H9 (cell line): ENCODE results near the gene ENHO. TPM values are rescaled to one million over a fixed set of nuclear protein-coding genes. Genes with fewer than 3 reads are reported as not detected.

Source experiments
- DNase-seq: peaks from one replicate; pipeline ENCODE4 v3.0.0-alpha.2; 2017
- H2AFZ ChIP-seq: one replicate; pipeline ENCODE4 v1.6.1; 2013; ENCODE audit warnings: mild to moderate bottlenecking, low read length, control low read depth, moderate library complexity
- H2AK5ac ChIP-seq: 2 replicates; pipeline ENCODE4 v1.6.1; 2013; ENCODE audit warnings: low read length, control low read depth, mixed read lengths; ENCODE audit not compliant: insufficient read length
- H2BK120ac ChIP-seq: one replicate; pipeline ENCODE4 v1.6.1; 2013; ENCODE audit warnings: low read depth, mild to moderate bottlenecking, low read length, control low read depth, inconsistent platforms; ENCODE audit not compliant: poor library complexity, severe bottlenecking
- H2BK12ac ChIP-seq: 2 replicates; pipeline ENCODE4 v1.6.1; 2013; ENCODE audit warnings: low read length, control low read depth, mixed read lengths, low read depth; ENCODE audit not compliant: insufficient read length
- H2BK15ac ChIP-seq: 2 replicates; pipeline ENCODE4 v1.6.1; 2013; ENCODE audit warnings: low read depth, low read length, control low read depth
- H2BK20ac ChIP-seq: one replicate; pipeline ENCODE4 v1.6.1; 2013; ENCODE audit warnings: low read depth, mild to moderate bottlenecking, low read length, control low read depth, inconsistent platforms; ENCODE audit not compliant: poor library complexity, severe bottlenecking
- H2BK5ac ChIP-seq: 2 replicates; pipeline ENCODE4 v1.6.1; 2013; ENCODE audit warnings: low read length, control low read depth, mixed read lengths; ENCODE audit not compliant: insufficient read length
- H3K14ac ChIP-seq: 2 replicates; pipeline ENCODE4 v1.6.1; 2013; ENCODE audit warnings: low read length, control low read depth; ENCODE audit not compliant: insufficient read depth
- H3K18ac ChIP-seq: 2 replicates; pipeline ENCODE4 v1.6.1; 2013; ENCODE audit warnings: low read depth, mild to moderate bottlenecking, mixed read lengths, low read length, control low read depth; ENCODE audit not compliant: insufficient read length
- H3K23ac ChIP-seq: 2 replicates; pipeline ENCODE4 v1.6.1; 2013; ENCODE audit warnings: low read length, control low read depth, mixed read lengths, low read depth; ENCODE audit not compliant: insufficient read length
- H3K23me2 ChIP-seq: 2 replicates; pipeline ENCODE4 v1.6.1; 2013; ENCODE audit warnings: low read depth, mild to moderate bottlenecking, mixed read lengths, low read length, control low read depth; ENCODE audit not compliant: insufficient read length, poor library complexity, severe bottlenecking
- H3K27ac ChIP-seq: 2 replicates; pipeline ENCODE4 v1.5.1; 2013; ENCODE audit warnings: low read length, control low read depth, mixed read lengths, low read depth; ENCODE audit not compliant: insufficient read length
- H3K27me3 ChIP-seq: 2 replicates; pipeline ENCODE4 v1.6.1; 2013; ENCODE audit warnings: low read length, control low read depth, inconsistent platforms; ENCODE audit not compliant: insufficient read depth
- H3K4ac ChIP-seq: 2 replicates; pipeline ENCODE4 v1.6.1; 2013; ENCODE audit warnings: low read depth, mild to moderate bottlenecking, control low read depth, inconsistent platforms, low read length, moderate library complexity
- H3K4me1 ChIP-seq: 2 replicates; pipeline ENCODE4 v1.6.1; 2013; ENCODE audit warnings: low read length, control low read depth, inconsistent platforms; ENCODE audit not compliant: insufficient read depth
- H3K4me2 ChIP-seq: 2 replicates; pipeline ENCODE4 v1.6.1; 2013; ENCODE audit warnings: low read length, control low read depth, mixed read lengths; ENCODE audit not compliant: insufficient read length, insufficient read depth
- H3K56ac ChIP-seq: 2 replicates; pipeline ENCODE4 v1.6.1; 2013; ENCODE audit warnings: low read depth, mild to moderate bottlenecking, mixed read lengths, low read length, control low read depth; ENCODE audit not compliant: insufficient read length
- H3K79me1 ChIP-seq: 2 replicates; pipeline ENCODE4 v1.6.1; 2013; ENCODE audit warnings: low read depth, mild to moderate bottlenecking, moderate library complexity, low read length, control low read depth, inconsistent platforms; ENCODE audit not compliant: insufficient read depth, poor library complexity, severe bottlenecking
- H3K79me2 ChIP-seq: 2 replicates; pipeline ENCODE4 v1.6.1; 2013; ENCODE audit warnings: low read length, control low read depth, inconsistent platforms; ENCODE audit not compliant: insufficient read depth
- H3K9ac ChIP-seq: 2 replicates; pipeline ENCODE4 v1.6.1; 2013; ENCODE audit warnings: low read length, control low read depth, mixed read lengths; ENCODE audit not compliant: insufficient read length; ENCODE audit errors: extremely low read depth
- H3K9me3 ChIP-seq: one replicate; pipeline ENCODE4 v1.6.1; 2013; ENCODE audit warnings: low read depth, low read length, inconsistent platforms; ENCODE audit not compliant: control insufficient read depth
- H3T11ph ChIP-seq: one replicate; pipeline ENCODE4 v1.6.1; 2013; ENCODE audit warnings: mild to moderate bottlenecking, low read length, control low read depth, inconsistent platforms
- H4K20me1 ChIP-seq: one replicate; pipeline ENCODE4 v1.6.1; 2013; ENCODE audit not compliant: control insufficient read depth, insufficient read length, insufficient read depth
- H4K5ac ChIP-seq: 2 replicates; pipeline ENCODE4 v1.6.1; 2013; ENCODE audit warnings: low read depth, mild to moderate bottlenecking, mixed read lengths, low read length, control low read depth; ENCODE audit not compliant: insufficient read length
- H4K8ac ChIP-seq: replicated peaks from 2 replicates; pipeline ENCODE4 v1.6.1; 2013; ENCODE audit warnings: low read length, control low read depth, mixed read lengths, low read depth; ENCODE audit not compliant: insufficient read length
- H4K91ac ChIP-seq: 2 replicates; pipeline ENCODE4 v1.6.1; 2013; ENCODE audit warnings: low read depth, mild to moderate bottlenecking, moderate library complexity, mixed read lengths, low read length, control low read depth; ENCODE audit not compliant: insufficient read length
- H3K27ac Mint-ChIP-seq, 3 experiments: 2 replicates in 2 of 3; 3 replicates in 1 of 3; pipeline ENCODE4 v1.8.0; 2020 to 2021; ENCODE audit warnings: mixed read lengths in 3 of 3, mild to moderate bottlenecking in 1 of 3, moderate library complexity in 1 of 3
- H3K27me3 Mint-ChIP-seq: 2 replicates; pipeline ENCODE4 v1.8.0; 2021; ENCODE audit warnings: low read depth, mild to moderate bottlenecking, moderate library complexity, mixed read lengths
- H3K36me3 Mint-ChIP-seq, 3 experiments: 2 replicates in 2 of 3; 3 replicates in 1 of 3; pipeline ENCODE4 v1.8.0; 2020 to 2021; ENCODE audit warnings: low read depth in 3 of 3, mixed read lengths in 3 of 3; ENCODE audit not compliant: insufficient read depth in 1 of 3
- H3K4me1 Mint-ChIP-seq, 2 experiments: 2 replicates each; pipeline ENCODE4 v1.8.0; 2020; ENCODE audit warnings: mixed read lengths in 2 of 2
- H3K4me3 Mint-ChIP-seq, 2 experiments: 2 replicates in 1 of 2; 3 replicates in 1 of 2; pipeline ENCODE4 v1.8.0; 2020 to 2021; ENCODE audit warnings: mild to moderate bottlenecking in 2 of 2, mixed read lengths in 2 of 2, moderate library complexity in 1 of 2
- H3K9me3 Mint-ChIP-seq, 2 experiments: 2 replicates in 1 of 2; 3 replicates in 1 of 2; pipeline ENCODE4 v1.8.0; 2020; ENCODE audit warnings: mild to moderate bottlenecking in 2 of 2, mixed read lengths in 2 of 2, moderate library complexity in 1 of 2
- WGBS: extraction: QIAGEN DNeasy Blood & Tissue Kit; methylation state at CpG from one replicate; pipeline ENCODE4 v1.1.7; 2013; ENCODE audit warnings: missing lambda C conversion rate, low lambda C conversion rate, mixed read lengths; ENCODE audit not compliant: insufficient read length; ENCODE audit errors: extremely low coverage; 5-methylcytosine and 5-hydroxymethylcytosine counted together
- total RNA-seq: library from RNA; stranded (reverse); gene quantifications from 2 replicates; pipeline ENCODE4 v1.2.1, GENCODE V29; 2021
- TF ChIP-seq, protein P1 (sequence below): fragments of 200-600 bp; sonication (generic); conservative IDR thresholded peaks from 3 replicates; pipeline ENCODE4 v1.8.0; 2021; ENCODE audit warnings: antibody characterized with exemption, mild to moderate bottlenecking

The ENHO gene
- total RNA-seq, 1 experiment from 2014 or later, result 14.5 TPM

DNA sequence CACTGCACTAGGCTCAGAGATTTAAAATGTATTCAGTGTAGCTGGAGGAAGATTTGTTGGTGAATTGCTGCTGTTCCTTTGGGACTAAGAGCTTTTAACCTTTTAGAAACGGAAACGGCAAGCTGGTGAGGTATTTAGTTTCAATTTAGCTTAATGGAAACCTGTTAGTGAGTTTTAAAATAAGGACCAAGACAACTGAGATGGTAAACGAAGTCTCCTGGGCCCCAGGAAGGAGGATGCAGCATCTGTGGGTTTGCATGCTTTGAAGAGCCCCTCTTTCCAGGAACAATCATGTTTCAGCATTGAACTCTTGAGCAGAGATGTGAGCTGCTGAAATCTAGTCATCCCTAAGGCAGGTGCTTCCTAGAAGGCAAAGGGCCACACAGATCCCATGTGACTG lies 47.7 kb downstream of the ENHO start:
- H3K9ac ChIP-seq, result no peak overlapping the region
- H4K91ac ChIP-seq, result no peak overlapping the region
- Mint-ChIP-seq H3K27me3 (peaks cover 14% of the 10 kb centered on the region), H3K27ac (no peak overlapping the region), H3K4me3 (no peak overlapping the region), H3K4me1 (no peaks in the 10 kb centered on the region), H3K36me3 (no peaks in the 10 kb centered on the region), H3K9me3 (no peaks in the 10 kb centered on the region)
- no peak overlapping the region for H4K8ac ChIP-seq
- no peak overlapping the region for H2AFZ ChIP-seq
- H3K18ac ChIP-seq, result no peak overlapping the region
- no peak overlapping the region for H2BK120ac ChIP-seq
- H2BK5ac ChIP-seq, result no peak overlapping the region
- no peak overlapping the region for H3T11ph ChIP-seq
- H3K27ac ChIP-seq, result no peak overlapping the region
- no peak overlapping the region for H3K23ac ChIP-seq
- H2AK5ac ChIP-seq, result no peak overlapping the region
- H4K20me1 ChIP-seq, result no peaks in the 10 kb centered on the region
- no peaks in the 10 kb centered on the region for H3K79me2 ChIP-seq
- no peaks in the 10 kb centered on the region for H3K9me3 ChIP-seq
- H3K4me1 ChIP-seq, result no peaks in the 10 kb centered on the region
- H2BK12ac ChIP-seq, result no peak overlapping the region
- H3K56ac ChIP-seq, result no peak overlapping the region
- no peaks in the 10 kb centered on the region for H3K79me1 ChIP-seq
- TF ChIP-seq, protein P1, sequence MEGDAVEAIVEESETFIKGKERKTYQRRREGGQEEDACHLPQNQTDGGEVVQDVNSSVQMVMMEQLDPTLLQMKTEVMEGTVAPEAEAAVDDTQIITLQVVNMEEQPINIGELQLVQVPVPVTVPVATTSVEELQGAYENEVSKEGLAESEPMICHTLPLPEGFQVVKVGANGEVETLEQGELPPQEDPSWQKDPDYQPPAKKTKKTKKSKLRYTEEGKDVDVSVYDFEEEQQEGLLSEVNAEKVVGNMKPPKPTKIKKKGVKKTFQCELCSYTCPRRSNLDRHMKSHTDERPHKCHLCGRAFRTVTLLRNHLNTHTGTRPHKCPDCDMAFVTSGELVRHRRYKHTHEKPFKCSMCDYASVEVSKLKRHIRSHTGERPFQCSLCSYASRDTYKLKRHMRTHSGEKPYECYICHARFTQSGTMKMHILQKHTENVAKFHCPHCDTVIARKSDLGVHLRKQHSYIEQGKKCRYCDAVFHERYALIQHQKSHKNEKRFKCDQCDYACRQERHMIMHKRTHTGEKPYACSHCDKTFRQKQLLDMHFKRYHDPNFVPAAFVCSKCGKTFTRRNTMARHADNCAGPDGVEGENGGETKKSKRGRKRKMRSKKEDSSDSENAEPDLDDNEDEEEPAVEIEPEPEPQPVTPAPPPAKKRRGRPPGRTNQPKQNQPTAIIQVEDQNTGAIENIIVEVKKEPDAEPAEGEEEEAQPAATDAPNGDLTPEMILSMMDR, result no peak
- no peak for DNase-seq
- H2BK15ac ChIP-seq, result no peak overlapping the region
- WGBS, result no CpG with 5 or more reads among the region's 3 CpGs
- no peak overlapping the region for H3K4ac ChIP-seq
- no peak overlapping the region for H4K5ac ChIP-seq
- no peaks in the 10 kb centered on the region for H3K23me2 ChIP-seq
- H3K14ac ChIP-seq, result no peak overlapping the region
- no peak overlapping the region for H2BK20ac ChIP-seq
- no peaks in the 10 kb centered on the region for H3K27me3 ChIP-seq
- H3K4me2 ChIP-seq, result no peak overlapping the region

Other genes with a start within 250 kb of the ENHO start
- gene KIF24, start 193.7 kb downstream of the ENHO start, total RNA-seq, result 3.7 and 4.0 TPM in 2 replicates
- gene NUDT2, start 193.4 kb downstream of the ENHO start, total RNA-seq, result 13.5 and 14.1 TPM in 2 replicates
- gene MYORG, start 146.1 kb downstream of the ENHO start, total RNA-seq, result 5.6 and 5.7 TPM in 2 replicates
- 16.7 and 17.5 TPM in 2 replicates for gene FAM219A, start 64.4 kb downstream of the ENHO start, total RNA-seq
- gene DNAI1, start 64.2 kb downstream of the ENHO start, total RNA-seq, result 0.22 and 0.83 TPM in 2 replicates
- 0.55 and 1.3 TPM in 2 replicates for gene CNTFR, start 66.7 kb upstream of the ENHO start, total RNA-seq
- 16.4 and 17.2 TPM in 2 replicates for gene RPP25L, start 89.1 kb upstream of the ENHO start, total RNA-seq
- gene DCTN3, start 97.5 kb upstream of the ENHO start, total RNA-seq, result 35.2 and 40.0 TPM in 2 replicates
- not detected in 2 replicates for gene ARID3C, start 106.1 kb upstream of the ENHO start, total RNA-seq
- gene SIGMAR1, start 114.8 kb upstream of the ENHO start, total RNA-seq, result 68.2 and 68.3 TPM in 2 replicates
- gene GALT, start 123.7 kb upstream of the ENHO start, total RNA-seq, result 39.2 and 41.5 TPM in 2 replicates
- gene IL11RA, start 129.2 kb upstream of the ENHO start, total RNA-seq, result 8.7 and 8.9 TPM in 2 replicates
- 0.28 and 1.0 TPM in 2 replicates for gene CCL27, start 139.7 kb upstream of the ENHO start, total RNA-seq
- gene CCL19, start 168.3 kb upstream of the ENHO start, total RNA-seq, result not detected in 2 replicates
- gene CCL21, start 187.1 kb upstream of the ENHO start, total RNA-seq, result not detected in 2 replicates